COLO829 (cell line): Measurements from ENCODE around the gene TMIGD3.

Source experiments
- DNase-seq: peaks from one replicate; pipeline ENCODE4 v3.0.0; 2012; ENCODE audit warnings: low spot score

TMIGD3 gene

GRCh38 chr1:111507411-111508201 is 4.2 kb upstream of the TMIGD3 start:
- no peak for DNase-seq

- no peak for DNase-seq
These were observed 3.1 kb upstream of the TMIGD3 start for GRCh38 chr1:111506561-111506960.

GRCh38 chr1:111505641-111506119 is 2.2 kb upstream of the TMIGD3 start:
- no peak for DNase-seq

- no peak for DNase-seq
These were observed 664 bp upstream of the TMIGD3 start for GRCh38 chr1:111504097-111504496.

- no peak for DNase-seq
These were observed 1.8 kb downstream of the TMIGD3 start for GRCh38 chr1:111501645-111502044.

GRCh38 chr1:111499026-111499785 is 4.2 kb downstream of the TMIGD3 start:
- DNase-seq: no peak

GRCh38 chr1:111497592-111497991 is 5.8 kb downstream of the TMIGD3 start:
- DNase-seq: no peak

- DNase-seq: no peak
These were observed 7.0 kb downstream of the TMIGD3 start for GRCh38 chr1:111496398-111496797.

GRCh38 chr1:111491070-111491469 is 12.4 kb downstream of the TMIGD3 start:
- no peak for DNase-seq

- DNase-seq: no peak
These were observed 13.2 kb downstream of the TMIGD3 start for GRCh38 chr1:111490220-111490619.

GRCh38 chr1:111489604-111490003 is 13.8 kb downstream of the TMIGD3 start:
- no peak for DNase-seq

- no peak for DNase-seq
These were observed 14.8 kb downstream of the TMIGD3 start for GRCh38 chr1:111488669-111489068.

- DNase-seq: no peak
These were observed 16.3 kb downstream of the TMIGD3 start for GRCh38 chr1:111487133-111487532.

- no peak for DNase-seq
These were observed 17.0 kb downstream of the TMIGD3 start for GRCh38 chr1:111486431-111486830.

GRCh38 chr1:111484391-111485026 is 18.9 kb downstream of the TMIGD3 start:
- no peak for DNase-seq

GRCh38 chr1:111483876-111484275 is 19.6 kb downstream of the TMIGD3 start:
- no peak for DNase-seq

GRCh38 chr1:111483166-111483565 is 20.3 kb downstream of the TMIGD3 start:
- DNase-seq: no peak

GRCh38 chr1:111481387-111482221 is 21.8 kb downstream of the TMIGD3 start:
- peak; percentile 28 for DNase-seq

GRCh38 chr1:111480674-111481073 is 22.8 kb downstream of the TMIGD3 start:
- DNase-seq: no peak

GRCh38 chr1:111476761-111477309 is 26.6 kb downstream of the TMIGD3 start:
- no peak for DNase-seq

- no peak for DNase-seq
These were observed 27.2 kb downstream of the TMIGD3 start for GRCh38 chr1:111476214-111476613.

GRCh38 chr1:111475701-111476100 is 27.7 kb downstream of the TMIGD3 start:
- DNase-seq: no peak
